ENCODE results near the gene NFIB. TPM values are rescaled to one million over a fixed set of nuclear protein-coding genes. Genes with fewer than 3 reads are reported as not detected.
A peak's percentile ranks its signal among the peaks of the same experiment; 100 is the strongest.

The NFIB gene
- total and polyA plus RNA-seq, 2 donors (not counting 1 experiment from before 2014, with no cell fraction given) = 29.3 to 36.3 TPM

GRCh38 chr9:14085810-14086209 lies 228.1 kb downstream of the NFIB start:
- Histone ChIP-seq H3K27ac (ENCODE audit: insufficient read depth, low read length) (no peak overlapping the region), H3K9me3 (ENCODE audit: control insufficient read depth, insufficient read depth, low read depth, low read length) (no peaks in the 10 kb centered on the region), H3K9ac (ENCODE audit: insufficient read depth, low read length) (no peak overlapping the region), H3K36me3 (ENCODE audit: control insufficient read depth, insufficient read depth, low read length) (no peaks in the 10 kb centered on the region), H3K4me1 (ENCODE audit: control insufficient read depth, extremely low read depth, insufficient read depth, low read length) (peaks cover 2% of the 10 kb centered on the region), H3K4me2 (ENCODE audit: extremely low read depth, insufficient read depth, low read length) (no peak overlapping the region), H3K79me2 (ENCODE audit: control insufficient read depth, insufficient read depth, low read length) (no peaks in the 10 kb centered on the region), H3K4me3 (replicated peaks in 1 of 4; ENCODE audit: control extremely low read depth in 1 of 4, insufficient read depth in 1 of 4, low read depth in 3 of 4, low read length in 4 of 4) (no peak overlapping the region), H2AFZ (ENCODE audit: low read length) (no peak overlapping the region), H3K27me3 (ENCODE audit: control insufficient read depth, insufficient read depth, low read length) (no peaks in the 10 kb centered on the region), H4K20me1 (ENCODE audit: control insufficient read depth, extremely low read depth, insufficient read depth, low read length) (no peaks in the 10 kb centered on the region)
- TF ChIP-seq, protein P1, sequence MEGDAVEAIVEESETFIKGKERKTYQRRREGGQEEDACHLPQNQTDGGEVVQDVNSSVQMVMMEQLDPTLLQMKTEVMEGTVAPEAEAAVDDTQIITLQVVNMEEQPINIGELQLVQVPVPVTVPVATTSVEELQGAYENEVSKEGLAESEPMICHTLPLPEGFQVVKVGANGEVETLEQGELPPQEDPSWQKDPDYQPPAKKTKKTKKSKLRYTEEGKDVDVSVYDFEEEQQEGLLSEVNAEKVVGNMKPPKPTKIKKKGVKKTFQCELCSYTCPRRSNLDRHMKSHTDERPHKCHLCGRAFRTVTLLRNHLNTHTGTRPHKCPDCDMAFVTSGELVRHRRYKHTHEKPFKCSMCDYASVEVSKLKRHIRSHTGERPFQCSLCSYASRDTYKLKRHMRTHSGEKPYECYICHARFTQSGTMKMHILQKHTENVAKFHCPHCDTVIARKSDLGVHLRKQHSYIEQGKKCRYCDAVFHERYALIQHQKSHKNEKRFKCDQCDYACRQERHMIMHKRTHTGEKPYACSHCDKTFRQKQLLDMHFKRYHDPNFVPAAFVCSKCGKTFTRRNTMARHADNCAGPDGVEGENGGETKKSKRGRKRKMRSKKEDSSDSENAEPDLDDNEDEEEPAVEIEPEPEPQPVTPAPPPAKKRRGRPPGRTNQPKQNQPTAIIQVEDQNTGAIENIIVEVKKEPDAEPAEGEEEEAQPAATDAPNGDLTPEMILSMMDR (conservative IDR thresholded peaks at IDR 0.05 in 1 of 2, IDR thresholded peaks at IDR 0.05 in 1 of 2; ENCODE audit: low read depth in 1 of 2, low read length in 2 of 2) = no peak
- TF ChIP-seq EZH2 (IDR thresholded peaks at IDR 0.05; ENCODE audit: low read length, missing control alignments) = no peak
- DNase-seq (ENCODE audit: low read depth in 2 of 2) = no peak

DNA sequence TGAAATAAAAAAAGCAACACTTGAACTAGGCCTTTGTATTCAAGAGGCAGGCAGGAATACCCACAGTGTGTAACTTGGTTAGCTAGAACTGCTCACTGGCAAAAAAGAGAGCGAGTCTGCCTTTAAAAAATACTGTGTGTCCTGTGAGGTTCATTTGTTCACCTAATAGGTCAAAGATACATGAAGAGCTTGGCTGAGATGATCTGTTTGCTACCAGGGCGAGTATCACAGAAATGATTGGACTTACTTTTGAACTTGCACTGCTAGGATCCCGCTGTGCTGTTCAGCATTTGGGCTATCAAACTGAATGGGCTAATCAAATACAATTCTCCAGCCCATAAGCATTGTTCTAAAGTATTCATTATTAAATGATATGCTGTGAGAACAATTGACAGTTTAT lies 229.1 kb downstream of the NFIB start:
- H3K27ac ChIP-seq (ENCODE audit: insufficient read depth, low read length) = no peak overlapping the region
- no peak overlapping the region for H3K9ac ChIP-seq (ENCODE audit: insufficient read depth, low read length)
- H2AFZ ChIP-seq (ENCODE audit: low read length) = no peak overlapping the region
- no peak overlapping the region for H3K4me3 ChIP-seq (replicated peaks in 1 of 4; ENCODE audit: control extremely low read depth in 1 of 4, insufficient read depth in 1 of 4, low read depth in 3 of 4, low read length in 4 of 4)
- no peaks in the 10 kb centered on the region for H4K20me1 ChIP-seq (ENCODE audit: control insufficient read depth, extremely low read depth, insufficient read depth, low read length)
- H3K36me3 ChIP-seq (ENCODE audit: control insufficient read depth, insufficient read depth, low read length) = no peaks in the 10 kb centered on the region
- H3K79me2 ChIP-seq (ENCODE audit: control insufficient read depth, insufficient read depth, low read length) = no peaks in the 10 kb centered on the region
- no peak for TF ChIP-seq EZH2 (IDR thresholded peaks at IDR 0.05; ENCODE audit: low read length, missing control alignments)
- TF ChIP-seq, protein P1 (conservative IDR thresholded peaks at IDR 0.05 in 1 of 2, IDR thresholded peaks at IDR 0.05 in 1 of 2; ENCODE audit: low read depth in 1 of 2, low read length in 2 of 2) = no peak
- H3K27me3 ChIP-seq (ENCODE audit: control insufficient read depth, insufficient read depth, low read length) = no peaks in the 10 kb centered on the region
- no peak for DNase-seq (ENCODE audit: low read depth in 2 of 2)
- H3K9me3 ChIP-seq (ENCODE audit: control insufficient read depth, insufficient read depth, low read depth, low read length) = no peaks in the 10 kb centered on the region
- H3K4me1 ChIP-seq (ENCODE audit: control insufficient read depth, extremely low read depth, insufficient read depth, low read length) = peaks cover 2% of the 10 kb centered on the region
- H3K4me2 ChIP-seq (ENCODE audit: extremely low read depth, insufficient read depth, low read length) = no peak overlapping the region

DNA sequence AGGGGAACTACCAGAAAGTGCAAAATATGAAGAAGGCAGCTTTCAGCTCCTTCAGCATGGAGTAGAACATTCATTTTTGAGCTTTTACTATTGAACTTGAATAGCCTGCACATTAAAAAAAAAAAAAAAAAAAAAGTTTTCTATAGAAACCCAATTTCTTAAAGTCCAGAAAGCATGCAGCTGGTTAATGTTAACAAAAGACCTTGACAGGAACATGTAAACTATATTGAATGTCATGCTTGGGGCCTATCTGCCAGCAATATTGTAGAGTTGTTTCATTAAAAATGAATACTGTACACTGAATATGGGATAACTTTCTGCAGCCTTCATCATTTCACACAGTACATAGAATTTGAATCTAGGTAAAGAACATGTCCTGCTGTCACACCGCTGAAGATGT lies 230.6 kb downstream of the NFIB start:
- no peaks in the 10 kb centered on the region for H3K79me2 ChIP-seq (ENCODE audit: control insufficient read depth, insufficient read depth, low read length)
- DNase-seq (ENCODE audit: low read depth in 2 of 2) = peak in 1 of 2 donors; percentile 56
- H3K4me1 ChIP-seq (ENCODE audit: control insufficient read depth, extremely low read depth, insufficient read depth, low read length) = peaks cover 2% of the 10 kb centered on the region
- H2AFZ ChIP-seq (ENCODE audit: low read length) = no peak overlapping the region
- H3K27ac ChIP-seq (ENCODE audit: insufficient read depth, low read length) = no peak overlapping the region
- TF ChIP-seq EZH2 (IDR thresholded peaks at IDR 0.05; ENCODE audit: low read length, missing control alignments) = no peak
- TF ChIP-seq, protein P1 (conservative IDR thresholded peaks at IDR 0.05 in 1 of 2, IDR thresholded peaks at IDR 0.05 in 1 of 2; ENCODE audit: low read depth in 1 of 2, low read length in 2 of 2) = no peak
- H3K27me3 ChIP-seq (ENCODE audit: control insufficient read depth, insufficient read depth, low read length) = no peaks in the 10 kb centered on the region
- H3K36me3 ChIP-seq (ENCODE audit: control insufficient read depth, insufficient read depth, low read length) = no peaks in the 10 kb centered on the region
- H3K9ac ChIP-seq (ENCODE audit: insufficient read depth, low read length) = no peak overlapping the region
- H3K4me2 ChIP-seq (ENCODE audit: extremely low read depth, insufficient read depth, low read length) = no peak overlapping the region
- no peaks in the 10 kb centered on the region for H4K20me1 ChIP-seq (ENCODE audit: control insufficient read depth, extremely low read depth, insufficient read depth, low read length)
- no peak overlapping the region for H3K4me3 ChIP-seq (replicated peaks in 1 of 4; ENCODE audit: control extremely low read depth in 1 of 4, insufficient read depth in 1 of 4, low read depth in 3 of 4, low read length in 4 of 4)
- H3K9me3 ChIP-seq (ENCODE audit: control insufficient read depth, insufficient read depth, low read depth, low read length) = no peaks in the 10 kb centered on the region
